GM19043 (cell line): Measurements from ENCODE around the gene PIK3R1.

ENCODE experiments used
- ATAC-seq: cut with Tn5 transposase; IDR thresholded peaks from one replicate; pipeline ENCODE4 v1.9.1; 2021; ENCODE audit warnings: low read depth; ENCODE audit not compliant: unreplicated experiment

The PIK3R1 gene

GRCh38 chr5:68249520-68249919, 34.0 kb downstream of the PIK3R1 start:
- ATAC-seq = no peak

- no peak for ATAC-seq
These were observed 35.2 kb downstream of the PIK3R1 start for GRCh38 chr5:68250661-68251298.

DNA sequence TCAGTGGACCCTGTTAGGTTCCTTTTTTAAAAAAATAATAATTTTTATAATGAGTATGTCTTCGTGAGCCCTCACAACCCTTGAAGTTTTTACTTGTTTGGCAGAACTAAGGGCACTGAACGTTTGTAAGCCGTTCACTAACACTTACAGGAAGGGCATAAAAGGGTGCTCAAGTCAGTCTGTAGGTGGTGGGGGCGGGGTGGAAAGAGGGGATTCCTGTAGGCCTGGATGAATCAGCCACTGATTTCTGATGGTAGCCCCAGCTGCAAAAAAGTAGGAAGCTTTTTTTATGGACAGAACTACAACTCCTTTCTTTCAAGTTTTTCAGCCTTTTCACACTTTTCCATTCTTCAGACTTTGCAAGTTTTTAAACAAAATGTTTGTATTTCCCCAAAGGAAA, 35.8 kb downstream of the PIK3R1 start:
- no peak for ATAC-seq

DNA sequence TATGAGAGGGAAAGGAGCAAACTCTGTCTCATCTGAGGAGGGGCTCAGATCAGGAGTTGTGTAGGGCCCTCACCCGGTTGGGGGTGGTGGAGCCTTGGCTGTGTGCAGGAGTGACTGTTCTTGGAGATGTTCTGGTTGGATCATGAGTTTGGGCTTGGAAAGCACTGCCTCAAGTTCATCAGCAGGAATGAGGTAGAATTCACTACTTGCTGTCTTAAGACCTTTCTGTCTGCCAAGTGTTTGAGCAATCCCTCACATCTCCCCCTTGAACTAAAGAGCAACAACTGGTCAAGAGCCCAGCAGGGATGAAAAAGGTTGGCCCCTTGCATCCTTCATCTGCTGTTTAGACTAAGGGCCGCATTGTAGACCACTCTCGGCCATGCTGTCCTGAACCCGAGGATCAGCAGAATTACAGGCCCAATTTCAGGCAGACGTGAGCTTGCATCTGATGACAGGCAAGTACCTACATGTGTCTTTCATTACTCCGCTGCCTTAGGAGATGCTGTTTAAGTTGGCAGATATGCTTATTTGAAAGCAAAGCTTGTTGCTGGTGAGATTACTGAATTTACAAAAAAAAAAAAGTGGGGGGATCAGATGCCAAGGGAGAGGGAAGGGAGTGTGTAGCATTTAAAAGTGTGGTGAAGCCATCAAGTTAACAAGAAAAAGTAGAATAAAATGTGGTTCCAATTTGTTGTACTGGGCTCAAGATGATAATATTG, 36.4 kb downstream of the PIK3R1 start:
- no peak for ATAC-seq

DNA sequence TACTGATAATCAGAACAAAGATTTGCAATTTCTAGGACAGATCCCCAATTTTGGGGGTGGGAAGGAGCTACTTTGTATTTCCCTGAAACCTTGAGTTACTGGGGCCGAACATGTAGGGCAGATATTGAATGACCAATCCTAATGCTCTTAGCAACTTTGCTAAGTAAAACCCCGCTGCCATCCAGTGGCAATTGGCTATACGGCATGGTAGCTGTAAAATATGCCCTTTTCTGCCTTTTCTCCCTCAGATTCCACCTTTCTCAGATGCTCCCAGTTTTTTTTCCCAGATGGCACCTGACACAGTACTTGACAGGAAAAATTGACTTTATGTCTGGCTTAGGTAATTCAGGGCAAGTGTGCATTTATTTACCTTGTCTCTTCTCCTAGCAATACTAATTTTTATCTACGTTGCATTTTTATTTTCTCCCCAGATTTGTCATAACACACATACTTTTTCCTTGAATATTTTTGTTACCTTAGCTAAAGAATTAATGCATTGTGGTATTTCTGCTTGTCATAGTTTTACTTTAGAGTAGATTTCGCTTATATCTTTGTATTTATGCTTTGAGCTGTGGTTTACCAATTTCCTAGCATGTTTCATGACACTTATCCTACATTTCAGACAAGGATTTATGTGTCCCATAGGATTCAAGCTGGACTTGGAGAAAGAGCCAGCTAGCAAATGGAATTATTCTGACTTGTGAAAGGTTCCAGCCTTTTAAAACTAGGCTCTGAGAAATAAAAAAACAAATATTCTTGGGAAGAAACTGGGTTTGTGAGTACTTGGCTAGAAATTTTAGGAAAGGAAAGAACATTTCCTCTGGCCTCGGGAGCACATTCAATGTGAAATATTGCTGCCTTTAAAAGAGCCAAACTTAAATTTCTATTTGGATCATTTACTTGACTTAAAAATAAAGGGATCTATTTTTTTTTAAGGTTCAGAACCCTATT, 37.4 kb downstream of the PIK3R1 start:
- peak; percentile 60 for ATAC-seq

GRCh38 chr5:68253624-68254585, 38.3 kb downstream of the PIK3R1 start:
- ATAC-seq = no peak

DNA sequence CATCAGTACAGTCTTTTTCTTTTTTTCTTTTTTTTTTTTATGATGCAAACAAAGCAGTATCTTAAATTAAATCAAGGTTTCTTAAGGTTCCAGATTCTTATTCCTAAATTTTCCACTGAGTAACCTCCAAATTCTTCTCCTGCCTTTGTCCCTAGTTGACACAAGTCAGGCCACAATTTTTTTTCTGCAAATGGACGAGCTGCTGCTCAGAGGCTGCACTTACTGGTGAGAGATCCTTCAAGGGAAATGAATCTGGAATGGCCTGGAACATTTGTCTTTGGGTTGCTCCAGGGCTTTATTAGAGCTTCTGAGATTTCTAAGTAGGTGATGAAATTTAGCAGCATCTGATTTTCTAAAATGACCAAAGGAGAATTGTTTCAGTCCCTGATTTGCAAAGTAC, 39.3 kb downstream of the PIK3R1 start:
- ATAC-seq = no peak

DNA sequence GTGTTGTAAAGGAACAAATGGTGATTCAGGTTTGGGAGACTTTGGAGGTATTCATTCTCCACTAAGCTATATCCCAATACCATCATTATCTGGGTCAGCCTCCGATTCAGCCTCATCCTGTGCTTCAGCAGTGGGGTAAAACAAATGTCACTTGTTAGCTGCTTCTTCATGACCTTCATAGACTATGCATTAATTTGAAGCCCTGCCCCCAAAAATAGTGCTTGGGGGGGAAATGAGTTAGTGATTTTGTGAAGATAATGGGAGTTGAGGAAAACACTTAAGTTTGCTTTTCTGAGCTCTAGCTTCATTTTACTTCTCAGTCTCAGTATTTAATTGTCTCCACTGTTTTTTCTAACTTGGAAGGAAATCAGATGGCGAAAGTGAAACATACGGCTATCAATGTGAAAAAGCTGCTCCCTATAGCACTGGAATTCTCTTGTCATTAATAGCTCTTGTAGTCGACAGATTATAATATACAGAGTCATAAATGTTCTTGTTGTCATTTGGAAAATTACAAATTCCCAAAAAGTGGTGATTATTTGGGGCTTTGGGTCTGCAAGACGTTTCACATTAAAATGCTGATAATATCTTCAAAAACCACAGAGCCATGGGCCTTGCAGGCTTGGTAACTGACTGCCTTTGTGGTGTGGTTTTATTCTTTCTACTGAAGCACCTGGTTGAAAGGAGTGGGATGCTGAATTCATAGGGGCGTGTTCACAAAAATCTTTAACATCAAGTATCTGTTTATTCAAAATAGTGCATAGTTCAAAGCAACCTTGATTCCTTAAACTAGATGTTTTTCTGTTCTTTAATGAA, 40.0 kb downstream of the PIK3R1 start:
- no peak for ATAC-seq

DNA sequence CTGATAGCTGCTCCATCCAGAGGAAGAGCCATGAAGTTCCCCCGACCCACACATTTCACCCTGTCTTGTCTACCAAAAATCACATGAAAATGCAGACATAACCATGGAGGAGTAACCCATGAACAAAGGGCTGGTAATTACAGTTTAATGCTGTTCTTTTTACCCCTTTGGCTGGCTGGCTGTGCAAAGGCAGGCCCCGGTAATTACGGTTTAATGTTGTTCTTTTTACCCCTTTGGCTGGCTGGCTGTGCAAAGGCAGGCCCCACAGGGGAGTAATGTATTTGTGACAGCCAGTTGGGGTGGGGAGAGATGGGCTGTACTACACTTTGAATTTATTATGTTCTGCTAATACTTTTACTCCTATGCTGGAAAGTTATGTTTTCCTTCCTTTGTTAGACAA, 41.7 kb downstream of the PIK3R1 start:
- ATAC-seq = no peak

GRCh38 chr5:68258531-68258930, 43.0 kb downstream of the PIK3R1 start:
- ATAC-seq = no peak

GRCh38 chr5:68259700-68260099, 44.1 kb downstream of the PIK3R1 start:
- no peak for ATAC-seq

DNA sequence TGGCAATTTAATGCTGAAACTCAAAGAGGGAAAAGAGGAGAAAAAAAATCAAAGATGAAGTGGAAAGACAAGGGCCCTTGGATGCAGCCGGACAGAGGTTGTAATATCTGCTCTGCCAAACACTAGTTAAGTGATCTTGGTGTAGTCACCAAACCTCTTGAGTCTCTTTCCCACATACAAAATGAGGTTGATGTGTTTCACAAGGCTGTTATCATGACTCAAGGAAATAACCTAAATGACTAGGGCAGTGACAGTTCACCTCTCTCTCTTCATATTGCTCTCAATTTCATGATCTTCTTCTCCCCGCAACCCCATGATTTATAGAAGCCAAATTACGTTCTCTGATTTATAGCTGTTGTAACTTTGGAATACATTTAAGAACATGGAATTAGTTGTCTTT, 44.9 kb downstream of the PIK3R1 start:
- no peak for ATAC-seq

DNA sequence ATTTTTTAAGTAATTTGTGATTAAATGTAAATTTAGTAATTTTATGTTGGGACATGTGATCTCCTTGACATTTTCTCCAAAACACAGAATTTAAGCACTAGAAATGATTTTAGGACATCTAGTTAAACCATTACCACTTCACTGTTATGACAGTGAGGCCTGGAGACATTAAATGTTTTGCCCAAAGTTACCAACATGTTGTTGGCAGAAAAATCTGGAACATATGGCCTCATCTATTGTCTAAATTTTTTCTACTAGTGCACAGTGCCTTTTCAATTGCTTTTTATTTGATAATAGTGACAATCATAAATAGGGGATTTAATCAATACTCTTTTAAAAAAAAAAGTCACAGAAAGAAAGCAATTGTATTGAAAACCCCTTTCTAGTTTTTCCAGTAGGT, 45.6 kb downstream of the PIK3R1 start:
- ATAC-seq = no peak

DNA sequence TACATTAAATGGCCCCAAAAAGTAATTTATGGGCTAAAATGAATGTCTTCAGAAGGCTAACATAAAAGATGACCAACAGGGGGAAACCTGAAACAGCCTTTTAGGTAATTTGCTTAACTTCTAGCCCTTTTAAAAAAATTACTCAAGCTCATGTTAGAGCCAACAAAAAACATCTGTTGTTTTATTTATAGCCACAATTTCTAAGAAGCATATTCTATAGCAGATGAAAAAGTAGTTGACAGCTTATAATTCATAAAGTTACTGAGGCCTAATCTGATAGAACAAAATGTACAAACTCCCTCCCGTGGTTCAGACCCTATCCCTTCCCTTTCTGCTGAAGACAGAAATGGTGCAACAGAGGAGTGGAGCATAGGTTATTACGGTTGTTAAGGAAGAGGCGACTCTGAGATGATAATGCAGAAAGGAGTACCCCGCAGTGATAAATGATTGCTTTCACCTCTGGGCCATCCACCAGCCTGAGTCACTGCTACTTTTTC, 46.1 kb downstream of the PIK3R1 start:
- ATAC-seq = no peak

DNA sequence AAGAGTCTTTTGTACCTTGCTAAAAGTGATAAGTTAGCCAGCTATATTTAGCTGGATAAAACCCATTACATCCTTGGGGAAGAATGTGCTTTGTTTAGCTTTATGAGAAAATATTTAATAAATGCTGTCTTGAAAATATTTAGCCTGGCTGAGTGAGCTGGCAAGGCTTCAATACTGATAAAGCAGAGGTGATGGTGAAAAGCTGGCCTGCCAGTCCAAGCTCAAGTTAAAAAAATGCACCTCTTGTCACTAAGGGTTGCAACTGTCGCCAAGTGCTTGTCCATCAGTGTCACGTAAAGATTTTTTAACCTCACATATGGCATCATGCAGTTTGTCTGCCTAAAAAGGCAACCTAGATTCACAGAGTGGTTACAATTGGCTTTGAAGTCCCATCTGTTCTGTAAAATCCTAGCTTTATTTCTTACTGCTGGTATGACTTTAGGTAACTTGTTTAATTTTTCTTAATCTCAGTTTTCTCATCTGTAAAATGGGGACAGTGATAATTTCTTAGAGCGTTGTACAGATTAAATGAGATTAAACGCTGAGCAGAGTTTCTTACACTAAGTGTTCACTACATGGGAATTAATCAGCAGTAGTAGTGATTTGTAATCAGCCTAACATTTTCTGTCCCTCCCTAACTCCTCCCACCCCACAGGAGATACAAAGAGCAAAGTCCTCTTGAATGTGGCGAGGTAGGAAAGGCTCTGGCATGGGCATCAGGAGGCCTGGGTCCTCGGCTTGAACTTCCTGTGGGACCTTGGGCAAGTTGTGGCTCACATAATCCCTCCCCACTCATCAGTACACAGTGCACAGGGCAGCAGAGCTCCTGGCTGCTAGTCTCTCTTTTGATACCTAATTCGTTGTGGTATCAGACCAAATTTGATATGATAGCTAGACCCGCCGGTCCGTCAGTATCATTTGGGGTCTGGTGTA, 48.7 kb downstream of the PIK3R1 start:
- no peak for ATAC-seq

DNA sequence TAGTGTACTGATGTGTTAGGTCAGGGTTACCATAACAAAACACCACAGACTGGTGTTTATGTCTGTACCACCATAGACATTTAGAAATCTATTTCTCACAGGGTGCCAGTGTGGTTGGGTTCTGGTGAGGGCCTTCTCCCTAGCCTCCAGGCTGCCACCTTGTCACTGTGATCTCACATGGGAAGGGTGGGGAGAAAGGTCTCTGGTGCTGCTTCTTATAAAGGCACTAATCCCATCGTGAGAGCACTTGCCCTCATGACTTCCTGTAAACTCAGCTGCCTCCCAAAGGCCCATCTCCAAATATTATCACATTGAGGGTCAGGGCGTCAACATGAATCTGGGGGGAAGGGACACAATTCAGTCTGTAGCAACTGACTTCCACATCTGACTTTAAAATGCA, 49.8 kb downstream of the PIK3R1 start:
- ATAC-seq = no peak

- no peak for ATAC-seq
These were observed 50.4 kb downstream of the PIK3R1 start for GRCh38 chr5:68265822-68266395.

DNA sequence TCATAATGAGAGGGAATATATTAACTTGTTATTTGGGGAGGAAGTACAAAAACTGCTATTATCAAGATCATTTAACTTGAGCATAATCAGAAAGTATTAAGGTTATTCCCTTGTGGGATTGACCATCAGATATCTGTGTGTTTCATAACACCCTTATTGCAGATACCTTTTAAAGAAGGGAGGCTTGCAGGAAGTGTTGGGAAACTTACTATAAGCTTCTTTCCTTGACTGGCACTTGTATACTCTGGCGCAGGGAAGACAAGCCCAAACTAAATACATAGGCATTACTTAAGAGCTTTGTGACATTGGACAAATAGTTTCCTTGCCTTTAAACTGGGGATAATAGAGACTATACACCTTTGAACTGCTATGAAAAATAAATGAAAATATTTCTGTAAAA, 50.9 kb downstream of the PIK3R1 start:
- no peak for ATAC-seq
